H1 (cell line): ENCODE measurements around the gene DUXA. TPM values are rescaled to one million over a fixed set of nuclear protein-coding genes. Genes with fewer than 3 reads are reported as not detected.

Experiments used
- CTCF ChIA-PET: fragments of 300-600 bp; sonication (Branson Sonifier 250); formaldehyde crosslinking; loops from one replicate; lab custom pipeline; 2021; ENCODE audit not compliant: partially characterized antibody; lab: Charles Lee
- POLR2A ChIA-PET: fragments of 300-600 bp; sonication (Branson Sonifier 250); formaldehyde crosslinking; loops from one replicate; lab custom pipeline; 2021; ENCODE audit warnings: inconsistent platforms; ENCODE audit not compliant: partially characterized antibody; lab: Charles Lee
- DNase-seq, 2 experiments: peaks; one replicate each; pipeline versions ENCODE4 v3.0.0 to v3.0.0-alpha.2; 2010 to 2022; ENCODE audit warnings: low spot score in 2 of 2, low read depth in 1 of 2, mixed read lengths in 1 of 2
- FAIRE-seq: peaks from 2 replicates; lab custom pipeline; 2011; peaks lifted over from hg19 to GRCh38; lab: Jason Lieb, UNC
- H2AFZ ChIP-seq: 2 replicates; pipeline ENCODE4 v1.8.1; 2012; ENCODE audit warnings: low read length, inconsistent platforms
- H2AK5ac ChIP-seq: 2 replicates; pipeline ENCODE4 v1.6.1; 2013; ENCODE audit warnings: low read depth, low read length
- H2BK120ac ChIP-seq: replicated peaks from 2 replicates; pipeline ENCODE3; 2013; ENCODE audit warnings: low read depth, low read length, inconsistent platforms
- H2BK12ac ChIP-seq: 2 replicates; pipeline ENCODE4 v1.6.1; 2013; ENCODE audit warnings: low read depth, low read length
- H2BK15ac ChIP-seq: 2 replicates; pipeline ENCODE4 v1.6.1; 2013; ENCODE audit warnings: low read length
- H2BK20ac ChIP-seq: 2 replicates; pipeline ENCODE4 v1.6.1; 2013; ENCODE audit warnings: low read length
- H2BK5ac ChIP-seq: 2 replicates; pipeline ENCODE4 v1.6.1; 2013; ENCODE audit warnings: low read depth, low read length
- H3K14ac ChIP-seq: 2 replicates; pipeline ENCODE4 v1.6.1; 2013; ENCODE audit warnings: inconsistent platforms; ENCODE audit not compliant: insufficient read length
- H3K18ac ChIP-seq: 2 replicates; pipeline ENCODE4 v1.6.1; 2013; ENCODE audit warnings: low read length; ENCODE audit errors: extremely low read depth
- H3K23ac ChIP-seq: 2 replicates; pipeline ENCODE4 v1.6.1; 2013; ENCODE audit warnings: inconsistent platforms; ENCODE audit not compliant: insufficient read length
- H3K23me2 ChIP-seq: 2 replicates; pipeline ENCODE4 v1.6.1; 2013; ENCODE audit warnings: low read depth, low read length
- H3K27ac ChIP-seq: 2 replicates; pipeline ENCODE4 v1.6.1; 2011; ENCODE audit warnings: low read depth, low read length, inconsistent platforms
- H3K27me3 ChIP-seq, 4 experiments: replicated peaks in 1 of 4; 1 replicate in 1 of 4; 2 replicates in 3 of 4; pipeline versions ENCODE4 v1.6.1 to v1.8.1; 2011 to 2013; ENCODE audit warnings: low read length in 3 of 4, mild to moderate bottlenecking in 3 of 4, inconsistent platforms in 2 of 4, mixed read lengths in 2 of 4, moderate library complexity in 1 of 4; ENCODE audit not compliant: control insufficient read depth in 3 of 4, insufficient read depth in 3 of 4; ENCODE audit errors: extremely low read depth in 1 of 4
- H3K36me3 ChIP-seq, 4 experiments: 2 replicates each; pipeline versions ENCODE4 v1.6.1 to v1.8.1; 2011 to 2013; ENCODE audit warnings: mild to moderate bottlenecking in 4 of 4, low read length in 3 of 4, moderate library complexity in 2 of 4, control low read depth in 1 of 4, inconsistent platforms in 1 of 4; ENCODE audit not compliant: insufficient read depth in 4 of 4, control insufficient read depth in 2 of 4
- H3K4ac ChIP-seq: replicated peaks from 2 replicates; pipeline ENCODE3; 2013; ENCODE audit warnings: low read length, low read depth, mixed read lengths, inconsistent platforms; ENCODE audit not compliant: insufficient read length
- H3K4me1 ChIP-seq, 4 experiments: replicated peaks in 1 of 4; 1 replicate in 1 of 4; 2 replicates in 3 of 4; pipeline versions ENCODE4 v1.6.1 to v1.8.1; 2011 to 2013; ENCODE audit warnings: low read length in 3 of 4, inconsistent platforms in 2 of 4, mixed read lengths in 1 of 4; ENCODE audit not compliant: insufficient read depth in 4 of 4, control insufficient read depth in 3 of 4
- H3K4me2 ChIP-seq, 2 experiments: 2 replicates each; pipeline versions ENCODE4 v1.6.1 to v1.8.1; 2011 to 2013; ENCODE audit warnings: low read depth in 2 of 2, low read length in 2 of 2, control low read depth in 1 of 2, inconsistent platforms in 1 of 2, mild to moderate bottlenecking in 1 of 2; ENCODE audit not compliant: insufficient read depth in 1 of 2
- H3K4me3 ChIP-seq, 4 experiments: fragments of 200-600, 300-600 bp in 1 of 4; sonication (generic), shearing (Covaris generic), sonication (Bioruptor Twin) in 1 of 4; 2 replicates each; pipeline versions ENCODE4 v1.5.1 to v1.8.1; 2011 to 2016; ENCODE audit warnings: low read length in 4 of 4, low read depth in 3 of 4, control low read depth in 2 of 4, inconsistent platforms in 2 of 4, mild to moderate bottlenecking in 2 of 4, mixed read lengths in 1 of 4, moderate library complexity in 1 of 4; ENCODE audit not compliant: insufficient read depth in 2 of 4; ENCODE audit errors: extremely low read depth in 1 of 4
- H3K56ac ChIP-seq: replicated peaks from 2 replicates; pipeline ENCODE3; 2013; ENCODE audit warnings: low read depth, mild to moderate bottlenecking, mixed read lengths, low read length, inconsistent platforms; ENCODE audit not compliant: insufficient read length
- H3K79me1 ChIP-seq: 2 replicates; pipeline ENCODE4 v1.6.1; 2013; ENCODE audit warnings: low read depth, low read length, control low read depth
- H3K79me2 ChIP-seq, 2 experiments: 2 replicates each; pipeline versions ENCODE4 v1.6.1 to v1.8.1; 2012 to 2013; ENCODE audit warnings: low read length in 2 of 2, mild to moderate bottlenecking in 2 of 2, inconsistent platforms in 1 of 2; ENCODE audit not compliant: insufficient read depth in 2 of 2, control insufficient read depth in 1 of 2
- H3K9ac ChIP-seq, 4 experiments: replicated peaks in 1 of 4; 1 replicate in 1 of 4; 2 replicates in 3 of 4; pipeline versions ENCODE4 v1.6.1 to v1.8.1; 2011 to 2013; ENCODE audit warnings: low read depth in 3 of 4, low read length in 3 of 4, control low read depth in 2 of 4, mild to moderate bottlenecking in 2 of 4, moderate library complexity in 2 of 4, inconsistent platforms in 1 of 4; ENCODE audit errors: extremely low read depth in 1 of 4
- H3K9me3 ChIP-seq, 2 experiments: 2 replicates each; pipeline versions ENCODE4 v1.6.1 to v1.8.1; 2012 to 2013; ENCODE audit warnings: mild to moderate bottlenecking in 2 of 2, moderate library complexity in 2 of 2, control low read depth in 1 of 2, inconsistent platforms in 1 of 2, low read depth in 1 of 2, low read length in 1 of 2, mixed read lengths in 1 of 2; ENCODE audit not compliant: insufficient read depth in 2 of 2
- H4K20me1 ChIP-seq, 2 experiments: replicated peaks in 1 of 2; 2 replicates each; pipeline versions ENCODE3 to v1.8.1; 2011 to 2013; ENCODE audit warnings: inconsistent platforms in 2 of 2, low read length in 2 of 2, mild to moderate bottlenecking in 1 of 2; ENCODE audit not compliant: insufficient read depth in 2 of 2, control insufficient read depth in 1 of 2
- H4K5ac ChIP-seq: 2 replicates; pipeline ENCODE4 v1.6.1; 2013; ENCODE audit warnings: low read length, low read depth, mixed read lengths, inconsistent platforms; ENCODE audit not compliant: insufficient read length
- H4K8ac ChIP-seq: 2 replicates; pipeline ENCODE4 v1.8.0; 2013; ENCODE audit warnings: mild to moderate bottlenecking, moderate library complexity, low read length, inconsistent platforms; ENCODE audit not compliant: insufficient read depth; ENCODE audit errors: extremely low read depth
- H4K91ac ChIP-seq: replicated peaks from 2 replicates; pipeline ENCODE3; 2013; ENCODE audit warnings: low read length, mixed read lengths, inconsistent platforms; ENCODE audit not compliant: insufficient read length
- NANOG ChIP-seq: IDR thresholded peaks from 2 replicates; pipeline ENCODE4 v1.6.1; 2011; ENCODE audit warnings: low read length, low read depth, mild to moderate bottlenecking, inconsistent platforms; ENCODE audit not compliant: insufficient read depth, poor library complexity, severe bottlenecking
- ZNF274 ChIP-seq: IDR thresholded peaks from 2 replicates; pipeline ENCODE4 v1.7.0; 2012; ENCODE audit warnings: low read length, borderline replicate concordance; ENCODE audit errors: extremely low read depth
- WGBS, 2 experiments: shearing (Covaris generic) in 1 of 2; methylation state at CpG; one replicate each; pipeline versions ENCODE4 v1.1.6 to v1.1.7; 2013 to 2015; ENCODE audit warnings: low lambda C conversion rate in 2 of 2, mixed read lengths in 2 of 2, inconsistent platforms in 1 of 2, low coverage in 1 of 2, missing lambda C conversion rate in 1 of 2; ENCODE audit not compliant: insufficient replicate concordance in 2 of 2, insufficient coverage in 1 of 2, insufficient read length in 1 of 2; ENCODE audit errors: extremely low coverage in 1 of 2, missing lambda C conversion rate in 1 of 2; 5-methylcytosine and 5-hydroxymethylcytosine counted together
- polyA plus RNA-seq, 7 experiments: library from polyadenylated mRNA; depleted of rRNA in 3 of 7; stranded (reverse) in 5 of 7; unstranded in 2 of 7; fragments of >200 nt in 5 of 7; fragments of 200-250 nt in 2 of 7; gene quantifications; 1 replicate in 5 of 7; 2 replicates in 1 of 7; 4 replicates in 1 of 7; pipeline versions ENCODE4 v1.2.1 to v1.2.3, GENCODE V29; 2011 to 2013; ENCODE audit warnings: missing spikeins in 2 of 7, mixed read lengths in 2 of 7
- total RNA-seq: library from RNA; stranded (reverse); fragmentation: NEBNext Ultra II Directional; extraction: Animal tissue kit (Norgen Biotek cat#: 25700); gene quantifications from 2 replicates; pipeline ENCODE4 v1.2.1, GENCODE V29; 2021

DUXA gene
- total and polyA plus RNA-seq, 2 of the 8 experiments (the other 6 are each of a cell fraction or from before 2014, with no cell fraction given), result not detected

GRCh38 chr19:57110592-57111328, 56.5 kb downstream of the DUXA start:
- 84% methylated on average over 9 of the region's 9 CpGs; no CpG with 5 or more reads in 1 of the 2 experiments for WGBS, 2 experiments
- Histone ChIP-seq H2BK120ac (no peak overlapping the region), H4K5ac (no peak overlapping the region), H3K79me1 (no peaks in the 10 kb centered on the region), H2AK5ac (no peak overlapping the region), H2BK12ac (no peak overlapping the region), H3K27ac (no peak overlapping the region)
- no peak for DNase-seq
- TF ChIP-seq NANOG, result no peak
- peak; percentile 89; the same call in 1 of the 2 replicates for TF ChIP-seq ZNF274
- TF ChIP-seq, all 59 proteins: peak for 1
- no peak overlapping the region for H4K8ac ChIP-seq
- no peak overlapping the region for H2BK20ac ChIP-seq
- H3K23me2 ChIP-seq, result no peaks in the 10 kb centered on the region
- no peak overlapping the region for H3K9ac ChIP-seq
- H3K4me1 ChIP-seq, result no peaks in the 10 kb centered on the region; a peak in 1 of 7 replicates
- no peak overlapping the region for H2AFZ ChIP-seq
- H3K18ac ChIP-seq, result no peak overlapping the region
- H3K56ac ChIP-seq, result no peak overlapping the region
- no peaks in the 10 kb centered on the region for H3K27me3 ChIP-seq
- H3K4ac ChIP-seq, result no peak overlapping the region
- H3K23ac ChIP-seq, result no peak overlapping the region
- H3K4me3 ChIP-seq, result no peak overlapping the region
- H3K4me2 ChIP-seq, result no peak overlapping the region
- H3K14ac ChIP-seq, result no peak overlapping the region
- ChIA-PET CTCF (no interaction called here), POLR2A (no interaction called here)
- no peaks in the 10 kb centered on the region for H4K20me1 ChIP-seq
- no peak overlapping the region for H2BK5ac ChIP-seq
- no peak overlapping the region for H4K91ac ChIP-seq
- peaks cover 0 to 2% (median 0%) of the 10 kb centered on the region in 4 experiments; a peak in 2 of 8 replicates for H3K36me3 ChIP-seq
- H3K79me2 ChIP-seq, result no peaks in the 10 kb centered on the region
- H3K9me3 ChIP-seq, result peaks cover 48 to 72% of the 10 kb centered on the region in 2 experiments
- H2BK15ac ChIP-seq, result no peak overlapping the region
- FAIRE-seq, result no peak
